Upper lobe of right lung (tissue), 1 donor: ENCODE results near the gene PPP4R4. TPM values are rescaled to one million over a fixed set of nuclear protein-coding genes. Genes with fewer than 3 reads are reported as not detected.
"Not testable (repeated sequence)": the region's sequence is repeated elsewhere in the genome, so short reads cannot be mapped to it uniquely, and the experiment has no call there.

ENCODE experiments used
- ATAC-seq: fragments of 200-7000 bp; cut with Tn5 transposase; one replicate; pipeline ENCODE4 v1.9.1; 2020; ENCODE audit warnings: mild to moderate bottlenecking, moderate library complexity
- DNase-seq: peaks from one replicate; pipeline ENCODE4 v3.0.0-alpha.2; 2020
- H3K27ac ChIP-seq: fragments of 200-600 bp; one replicate; pipeline ENCODE4 v1.8.0; 2022
- H3K27me3 ChIP-seq: fragments of 200-600 bp; one replicate; pipeline ENCODE4 v1.8.0; 2022; ENCODE audit warnings: mild to moderate bottlenecking
- H3K36me3 ChIP-seq: fragments of 200-600 bp; one replicate; pipeline ENCODE4 v1.8.0; 2022
- H3K4me1 ChIP-seq: fragments of 200-600 bp; one replicate; pipeline ENCODE4 v1.8.0; 2022
- H3K4me3 ChIP-seq: fragments of 200-600 bp; one replicate; pipeline ENCODE4 v1.8.0; 2022; ENCODE audit warnings: mild to moderate bottlenecking
- H3K9me3 ChIP-seq: fragments of 200-600 bp; one replicate; pipeline ENCODE4 v1.8.0; 2022
- CTCF ChIP-seq: fragments of 200-600 bp; IDR thresholded peaks from one replicate; pipeline ENCODE4 v1.8.0; 2022; ENCODE audit warnings: antibody characterized with exemption
- intact Hi-C: fragments of 100-400 bp; cut with DNase I; formaldehyde crosslinking; loops from one replicate; pipeline ENCODE4 v1.11.0; 2022
- total RNA-seq: library from RNA; stranded (reverse); fragmentation: NEBNext Ultra II Directional; extraction: Animal tissue kit (Norgen Biotek cat#: 25700); gene quantifications from one replicate; pipeline ENCODE4 v1.2.1, GENCODE V29; 2021
- donor health status: DM: no; HTN: yes; CAD: no; lungs with severe emphysema.

PPP4R4 gene
- total RNA-seq, 1 donor from 2014 or later = 2.2 TPM

- Histone ChIP-seq H3K36me3 (no peaks in the 10 kb centered on the region), H3K4me1 (no peaks in the 10 kb centered on the region), H3K9me3 (no peaks in the 10 kb centered on the region), H3K27me3 (no peaks in the 10 kb centered on the region), H3K27ac (no peak overlapping the region), H3K4me3 (no peak overlapping the region)
- intact Hi-C loops = no loop called here
- DNase-seq (no peak), ATAC-seq (no peak)
- TF ChIP-seq CTCF = no peak
Measured at GRCh38 chr14:94217116-94217515, 43.0 kb downstream of the PPP4R4 start.

- H3K9me3 ChIP-seq, H3K27me3 ChIP-seq, H3K4me3 ChIP-seq, intact Hi-C loops, H3K36me3 ChIP-seq, H3K4me1 ChIP-seq, H3K27ac ChIP-seq, DNase-seq, ATAC-seq: not testable (repeated sequence)
Measured at GRCh38 chr14:94218198-94218886, 44.2 kb downstream of the PPP4R4 start.

GRCh38 chr14:94224040-94224439 lies 49.9 kb downstream of the PPP4R4 start:
- H3K27ac ChIP-seq = no peak overlapping the region
- intact Hi-C loops = no loop called here
- ATAC-seq (no peak), DNase-seq (no peak)
- TF ChIP-seq CTCF = no peak
- no peaks in the 10 kb centered on the region for H3K36me3 ChIP-seq
- no peaks in the 10 kb centered on the region for H3K9me3 ChIP-seq
- no peaks in the 10 kb centered on the region for H3K4me1 ChIP-seq
- H3K27me3 ChIP-seq = no peaks in the 10 kb centered on the region
- no peak overlapping the region for H3K4me3 ChIP-seq

GRCh38 chr14:94225460-94226378 lies 51.6 kb downstream of the PPP4R4 start:
- Histone ChIP-seq H3K27ac (no peak overlapping the region), H3K36me3 (no peaks in the 10 kb centered on the region), H3K4me3 (no peak overlapping the region), H3K27me3 (no peaks in the 10 kb centered on the region), H3K4me1 (no peaks in the 10 kb centered on the region), H3K9me3 (no peaks in the 10 kb centered on the region)
- intact Hi-C loops = no loop called here
- DNase-seq (no peak), ATAC-seq (no peak)
- TF ChIP-seq CTCF = no peak

- Histone ChIP-seq H3K27me3 (no peaks in the 10 kb centered on the region), H3K9me3 (no peaks in the 10 kb centered on the region), H3K4me1 (no peaks in the 10 kb centered on the region), H3K27ac (no peak overlapping the region), H3K4me3 (no peak overlapping the region), H3K36me3 (no peaks in the 10 kb centered on the region)
- DNase-seq (no peak), ATAC-seq (no peak)
- intact Hi-C loops = no loop called here
- no peak for TF ChIP-seq CTCF
Measured at GRCh38 chr14:94227029-94227428, 52.9 kb downstream of the PPP4R4 start.

GRCh38 chr14:94237046-94237445 lies 62.9 kb downstream of the PPP4R4 start:
- ATAC-seq = no peak
- intact Hi-C loops = no loop called here
- no peak for DNase-seq
- Histone ChIP-seq H3K4me1 (no peaks in the 10 kb centered on the region), H3K4me3 (no peak overlapping the region), H3K9me3 (no peaks in the 10 kb centered on the region), H3K36me3 (no peaks in the 10 kb centered on the region), H3K27ac (no peak overlapping the region), H3K27me3 (no peaks in the 10 kb centered on the region)
- no peak for TF ChIP-seq CTCF
